Thymus (tissue), 11 donors: Measurements from ENCODE around the gene AFF1. TPM values are rescaled to one million over a fixed set of nuclear protein-coding genes. Genes with fewer than 3 reads are reported as not detected.
"Not testable (repeated sequence)": the region's sequence is repeated elsewhere in the genome, so short reads cannot be mapped to it uniquely, and the experiment has no call there.

Experiments
- DNase-seq, 9 donors: peaks; one replicate each; pipeline ENCODE4 v3.0.0-alpha.2; 2013; ENCODE audit warnings: low spot score in 9 of 9, low read depth in 6 of 9, missing footprints in 1 of 9
- H3K27ac ChIP-seq, 2 donors: one replicate each; pipeline ENCODE4 v1.5.1; 2013; ENCODE audit warnings: control low read depth in 1 of 2, low read depth in 1 of 2, low read length in 1 of 2, mild to moderate bottlenecking in 1 of 2, moderate library complexity in 1 of 2
- H3K27me3 ChIP-seq, 2 donors: one replicate each; pipeline ENCODE4 v1.5.1; 2013; ENCODE audit warnings: low read length in 1 of 2; ENCODE audit not compliant: control insufficient read depth in 2 of 2, insufficient read depth in 1 of 2
- H3K36me3 ChIP-seq, 2 donors: one replicate each; pipeline ENCODE4 v1.5.1; 2013; ENCODE audit warnings: low read length in 1 of 2, mild to moderate bottlenecking in 1 of 2, moderate library complexity in 1 of 2; ENCODE audit not compliant: control insufficient read depth in 2 of 2, insufficient read depth in 2 of 2
- H3K4me1 ChIP-seq, 2 donors: one replicate each; pipeline ENCODE4 v1.5.1; 2013; ENCODE audit warnings: low read length in 2 of 2; ENCODE audit not compliant: control insufficient read depth in 2 of 2, insufficient read depth in 2 of 2
- H3K4me3 ChIP-seq, 2 donors: one replicate each; pipeline ENCODE4 v1.5.1; 2013; ENCODE audit warnings: low read length in 2 of 2, control low read depth in 1 of 2, mild to moderate bottlenecking in 1 of 2
- H3K9me3 ChIP-seq, 2 donors: one replicate each; pipeline ENCODE4 v1.5.1; 2013; ENCODE audit warnings: low read length in 1 of 2, mild to moderate bottlenecking in 1 of 2; ENCODE audit not compliant: control insufficient read depth in 2 of 2, insufficient read depth in 1 of 2
- WGBS: extraction: QIAGEN DNeasy Blood & Tissue Kit; methylation state at CpG from one replicate; pipeline ENCODE4 v1.1.7; 2013; 5-methylcytosine and 5-hydroxymethylcytosine counted together
- polyA plus RNA-seq: library from polyadenylated mRNA; stranded (reverse); fragments of 200-250 nt; gene quantifications from one replicate; pipeline ENCODE4 v1.2.3, GENCODE V29; 2013
- total RNA-seq: library from RNA; stranded (reverse); fragments of 120-200 nt; gene quantifications from one replicate; pipeline ENCODE4 v1.2.4, GENCODE V29; 2013
- donor health status: healthy.

AFF1 gene
- total and polyA plus RNA-seq, 2 donors: 12.3 to 13.3 TPM

DNA sequence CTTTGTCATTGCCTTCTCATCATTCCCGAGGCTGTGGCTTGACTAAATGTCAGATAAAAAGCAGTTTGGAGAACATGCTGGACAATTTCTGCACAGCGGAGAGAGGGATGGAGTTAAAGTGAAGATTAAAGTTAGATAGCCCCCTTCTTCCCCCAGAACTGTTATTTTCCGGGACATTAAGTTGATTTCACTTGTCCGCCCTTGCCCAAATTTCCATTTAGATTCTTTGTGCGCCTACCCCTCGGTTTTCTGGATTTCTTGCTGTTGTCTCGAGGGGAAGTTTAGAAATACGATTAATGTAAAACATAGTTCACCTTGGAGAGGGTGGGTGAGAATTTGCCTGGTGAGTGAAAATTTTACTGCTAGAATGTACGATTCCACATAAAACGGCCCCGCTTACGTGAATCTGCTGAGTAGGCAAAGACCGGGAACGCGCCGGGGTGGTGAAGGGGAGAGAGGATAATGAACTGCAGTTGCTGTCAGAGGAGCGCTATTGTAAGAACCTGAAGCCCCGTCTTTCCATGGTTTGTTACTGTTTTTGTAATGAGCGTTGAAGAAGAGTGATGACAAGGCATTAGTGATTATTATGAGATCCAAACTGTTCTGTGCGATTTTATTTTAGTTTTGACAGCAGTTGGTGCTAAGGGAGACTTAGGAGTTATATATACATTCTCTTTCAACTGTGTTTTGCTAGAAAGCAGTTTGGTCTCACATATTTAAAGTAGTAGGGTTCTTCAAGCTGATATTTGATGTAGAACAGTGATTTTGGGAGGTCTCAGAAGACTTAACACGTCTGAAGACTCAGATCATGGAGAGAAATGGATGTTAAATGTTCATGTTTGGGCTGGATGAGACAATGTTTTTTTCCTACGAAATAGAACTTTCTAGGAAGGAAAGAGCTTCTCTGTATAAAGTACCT is 73.0 kb downstream of the AFF1 start:
- under 1% methylated on average over 22 of the region's 22 CpGs for WGBS
- Histone ChIP-seq H3K27me3 (no peaks in the 10 kb centered on the region), H3K27ac (peak overlapping the region; percentile 95 to 97), H3K36me3 (no peaks in the 10 kb centered on the region), H3K4me3 (peak overlapping the region; percentile 84 to 86), H3K9me3 (no peaks in the 10 kb centered on the region), H3K4me1 (peaks cover 26 to 29% of the 10 kb centered on the region in 2 donors)
- DNase-seq: peak in 8 of 9 donors; percentile 24 to 73 (median 54)

DNA sequence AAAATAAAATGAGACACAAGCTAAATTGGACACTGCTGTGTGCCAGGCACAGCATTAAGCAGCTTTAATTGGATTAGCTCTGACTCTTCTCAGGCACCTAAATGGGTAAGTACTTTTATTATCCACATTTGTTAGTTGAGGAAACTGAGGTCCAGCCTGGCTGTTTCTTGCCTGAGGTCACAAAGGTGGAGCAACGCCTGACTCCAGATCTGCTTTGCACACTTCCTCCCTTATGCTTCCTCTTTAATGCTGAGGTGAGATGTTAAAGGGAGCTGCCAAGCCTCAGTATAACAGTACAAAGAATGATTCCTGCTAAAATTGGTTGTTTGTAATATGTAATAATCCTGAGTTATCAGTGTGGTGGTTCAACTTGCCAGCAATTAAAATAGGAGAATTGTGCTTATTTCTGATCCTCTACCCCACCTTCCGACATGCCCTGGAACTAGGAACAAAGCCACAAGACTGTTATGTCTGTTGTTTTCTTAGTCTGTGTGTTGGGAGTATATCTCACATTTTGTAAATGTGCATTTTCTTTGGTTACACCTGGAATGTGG is 74.4 kb downstream of the AFF1 start:
- WGBS: 18% methylated on average over 2 of the region's 2 CpGs
- DNase-seq: peak in 2 of 9 donors; percentile 32 to 55

DNA sequence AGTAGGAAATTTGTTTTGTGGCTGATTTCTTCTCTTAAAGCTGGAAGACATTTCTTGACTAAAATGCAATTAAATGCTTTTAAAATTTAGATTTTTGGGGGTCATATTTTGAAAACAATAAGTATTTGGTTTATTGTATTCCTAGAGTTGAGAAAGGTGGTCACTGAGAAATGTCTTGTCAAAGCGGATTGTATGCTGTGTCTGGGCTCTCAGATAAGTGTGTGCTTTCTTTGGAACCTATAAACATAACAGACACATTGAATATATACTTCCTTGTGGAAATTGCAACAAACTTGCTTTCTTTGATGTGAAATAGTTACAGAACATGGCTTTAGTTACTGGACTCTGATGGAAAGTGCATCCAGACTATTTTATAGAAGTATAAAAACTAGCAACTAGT is 75.4 kb downstream of the AFF1 start:
- H3K4me1 ChIP-seq: peaks cover 25 to 32% of the 10 kb centered on the region in 2 donors
- H3K4me3 ChIP-seq: no peak overlapping the region
- H3K27me3 ChIP-seq: no peaks in the 10 kb centered on the region
- DNase-seq: no peak
- no peak overlapping the region for H3K27ac ChIP-seq
- no peaks in the 10 kb centered on the region for H3K9me3 ChIP-seq
- no peaks in the 10 kb centered on the region for H3K36me3 ChIP-seq
- 85% methylated on average over 1 of the region's 1 CpG for WGBS

More for the DNA sequence above, 74.4 kb downstream of the AFF1 start:
- Histone ChIP-seq H3K36me3 (no peaks in the 10 kb centered on the region), H3K27me3 (no peaks in the 10 kb centered on the region), H3K9me3 (no peaks in the 10 kb centered on the region), H3K4me3 (peak overlapping the region in 1 of 2 donors; percentile 11), H3K4me1 (peaks cover 29 to 35% of the 10 kb centered on the region in 2 donors), H3K27ac (no peak overlapping the region)

- Histone ChIP-seq H3K4me1 (peaks cover 20 to 22% of the 10 kb centered on the region in 2 donors), H3K27ac (no peak overlapping the region), H3K36me3 (no peaks in the 10 kb centered on the region), H3K4me3 (no peak overlapping the region), H3K9me3 (no peaks in the 10 kb centered on the region), H3K27me3 (no peaks in the 10 kb centered on the region)
- WGBS: 64% methylated on average over 5 of the region's 5 CpGs
- DNase-seq: no peak
Measured at GRCh38 chr4:87011340-87012034, 76.7 kb downstream of the AFF1 start.

- no peak for DNase-seq
- no peaks in the 10 kb centered on the region for H3K36me3 ChIP-seq
- WGBS: 25% methylated on average over 4 of the region's 4 CpGs
- H3K27ac ChIP-seq: no peak overlapping the region
- H3K9me3 ChIP-seq: no peaks in the 10 kb centered on the region
- peaks cover 20 to 22% of the 10 kb centered on the region in 2 donors for H3K4me1 ChIP-seq
- no peaks in the 10 kb centered on the region for H3K27me3 ChIP-seq
- no peak overlapping the region for H3K4me3 ChIP-seq
Measured at GRCh38 chr4:87012265-87012953, 77.6 kb downstream of the AFF1 start.

DNA sequence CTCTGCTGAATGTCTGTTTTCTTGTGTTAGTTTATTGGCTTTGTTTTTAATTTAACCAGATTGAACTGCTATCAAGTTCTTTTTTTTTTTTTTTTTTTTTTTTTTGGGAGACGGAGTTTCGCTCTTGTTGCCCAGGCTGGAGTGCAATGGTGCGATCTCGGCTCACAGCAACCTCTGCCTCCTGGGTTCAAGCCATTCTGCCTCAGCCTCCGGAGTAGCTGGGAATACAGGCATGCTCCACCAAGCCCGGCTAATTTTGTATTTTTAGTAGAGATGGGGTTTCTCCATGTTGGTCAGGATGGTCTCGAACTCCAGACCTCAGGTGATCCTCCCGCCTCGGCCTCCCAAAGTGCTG is 78.1 kb downstream of the AFF1 start:
- not testable (repeated sequence) for H3K27me3 ChIP-seq, H3K27ac ChIP-seq, H3K4me3 ChIP-seq, H3K36me3 ChIP-seq, H3K9me3 ChIP-seq, DNase-seq
- H3K4me1 ChIP-seq: peaks cover 20 to 22% of the 10 kb centered on the region in 2 donors
- WGBS: 97% methylated on average over 9 of the region's 9 CpGs

GRCh38 chr4:87014284-87014782 is 79.5 kb downstream of the AFF1 start:
- H3K9me3 ChIP-seq: no peaks in the 10 kb centered on the region
- peaks cover 16% of the 10 kb centered on the region in 2 donors for H3K4me1 ChIP-seq
- no peak overlapping the region for H3K4me3 ChIP-seq
- no peaks in the 10 kb centered on the region for H3K27me3 ChIP-seq
- no peak for DNase-seq
- 26% methylated on average over 2 of the region's 2 CpGs for WGBS
- H3K36me3 ChIP-seq: no peaks in the 10 kb centered on the region
- peak overlapping the region in 1 of 2 donors; percentile 22 for H3K27ac ChIP-seq

DNA sequence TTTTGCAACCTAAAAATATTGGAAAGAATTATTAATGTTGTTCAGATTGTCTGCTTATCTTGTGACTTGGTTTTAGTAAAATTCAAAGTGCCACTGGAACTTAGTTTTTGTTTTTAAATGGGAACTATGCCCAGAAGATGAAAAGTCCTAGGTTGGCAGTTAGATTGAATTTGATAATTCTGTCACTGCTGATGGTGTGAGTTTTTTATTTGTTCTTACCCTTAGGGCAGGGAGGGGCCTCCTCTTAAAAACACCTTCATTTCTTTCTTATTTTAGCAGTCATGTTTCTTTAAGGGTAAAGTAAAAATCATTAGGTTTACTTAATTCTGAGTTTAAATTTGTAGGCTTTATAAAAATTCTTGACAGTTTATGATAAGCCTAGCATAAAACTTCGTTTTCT is 80.6 kb downstream of the AFF1 start:
- H3K4me3 ChIP-seq: no peak overlapping the region
- no peak overlapping the region for H3K27ac ChIP-seq
- no peaks in the 10 kb centered on the region for H3K9me3 ChIP-seq
- no peaks in the 10 kb centered on the region for H3K27me3 ChIP-seq
- DNase-seq: no peak
- no peaks in the 10 kb centered on the region for H3K36me3 ChIP-seq
- WGBS: 76% methylated on average over 1 of the region's 1 CpG
- H3K4me1 ChIP-seq: peaks cover 19% of the 10 kb centered on the region in 2 donors
